NCI-H1694 (cell line): ENCODE data around the gene RECQL5.

Experiments used
- DNase-seq: peaks from one replicate; lab custom pipeline; 2025; lab: John Stamatoyannopoulos, UW

RECQL5 gene

GRCh38 chr17:75666959-75667790 is at the start of gene RECQL5, which contains the start of gene SAP30BP:
Gene RECQL5, minus strand, starts transcription at chr17:75667154. Its CDS starts 597 bp downstream, at chr17:75666557.
Gene SAP30BP, plus strand, starts transcription at chr17:75667338. Its CDS starts 35 bp downstream, at chr17:75667373.
- DNase-seq: peak; percentile 98

- no peak for DNase-seq
Measured at GRCh38 chr17:75712446-75712845, 45.5 kb upstream of the RECQL5 start.

- no peak for DNase-seq
Measured at GRCh38 chr17:75707079-75707571, 40.2 kb upstream of the RECQL5 start.

- DNase-seq: no peak
Measured at GRCh38 chr17:75706042-75706728, 39.2 kb upstream of the RECQL5 start.

- no peak for DNase-seq
Measured at GRCh38 chr17:75704963-75705875, 38.3 kb upstream of the RECQL5 start.

- no peak for DNase-seq
Measured at GRCh38 chr17:75703591-75703990, 36.6 kb upstream of the RECQL5 start.

- no peak for DNase-seq
Measured at GRCh38 chr17:75703191-75703590, 36.2 kb upstream of the RECQL5 start.

GRCh38 chr17:75701288-75701687 is 34.3 kb upstream of the RECQL5 start:
- no peak for DNase-seq

- no peak for DNase-seq
Measured at GRCh38 chr17:75698659-75699058, 31.7 kb upstream of the RECQL5 start.

GRCh38 chr17:75697651-75698291 is 30.8 kb upstream of the RECQL5 start:
- DNase-seq: no peak

GRCh38 chr17:75695830-75696271 is 28.9 kb upstream of the RECQL5 start:
- peak; percentile 17 for DNase-seq

- no peak for DNase-seq
Measured at GRCh38 chr17:75695141-75695829, 28.3 kb upstream of the RECQL5 start.

GRCh38 chr17:75694536-75694935 is 27.6 kb upstream of the RECQL5 start:
- DNase-seq: no peak

GRCh38 chr17:75693500-75694481 is 26.8 kb upstream of the RECQL5 start:
- peak; percentile 62 for DNase-seq

GRCh38 chr17:75692976-75693375 is 26.0 kb upstream of the RECQL5 start:
- no peak for DNase-seq

- DNase-seq: no peak
Measured at GRCh38 chr17:75691801-75692626, 25.1 kb upstream of the RECQL5 start.

GRCh38 chr17:75691371-75691791 is 24.4 kb upstream of the RECQL5 start:
- no peak for DNase-seq

- DNase-seq: no peak
Measured at GRCh38 chr17:75689441-75689873, 22.5 kb upstream of the RECQL5 start.
